ENCODE data around the gene SLC29A1.

DNA sequence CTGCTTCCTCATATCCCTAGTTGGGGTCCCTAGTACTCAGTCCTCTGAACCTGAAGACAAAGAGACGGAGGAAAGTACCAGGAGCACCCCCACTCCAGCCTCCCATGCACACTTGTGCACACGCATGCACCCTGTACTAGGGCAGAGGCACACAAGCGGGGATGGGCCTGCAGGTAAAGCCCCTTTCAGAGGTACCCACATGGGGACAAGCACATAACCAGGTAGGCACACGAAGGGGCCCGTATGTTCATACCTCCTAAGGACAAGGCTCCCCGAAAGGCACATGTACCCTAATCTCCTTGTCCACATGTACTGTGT is 48.0 kb downstream of the SLC29A1 start:
- TF ChIP-seq, protein P1, sequence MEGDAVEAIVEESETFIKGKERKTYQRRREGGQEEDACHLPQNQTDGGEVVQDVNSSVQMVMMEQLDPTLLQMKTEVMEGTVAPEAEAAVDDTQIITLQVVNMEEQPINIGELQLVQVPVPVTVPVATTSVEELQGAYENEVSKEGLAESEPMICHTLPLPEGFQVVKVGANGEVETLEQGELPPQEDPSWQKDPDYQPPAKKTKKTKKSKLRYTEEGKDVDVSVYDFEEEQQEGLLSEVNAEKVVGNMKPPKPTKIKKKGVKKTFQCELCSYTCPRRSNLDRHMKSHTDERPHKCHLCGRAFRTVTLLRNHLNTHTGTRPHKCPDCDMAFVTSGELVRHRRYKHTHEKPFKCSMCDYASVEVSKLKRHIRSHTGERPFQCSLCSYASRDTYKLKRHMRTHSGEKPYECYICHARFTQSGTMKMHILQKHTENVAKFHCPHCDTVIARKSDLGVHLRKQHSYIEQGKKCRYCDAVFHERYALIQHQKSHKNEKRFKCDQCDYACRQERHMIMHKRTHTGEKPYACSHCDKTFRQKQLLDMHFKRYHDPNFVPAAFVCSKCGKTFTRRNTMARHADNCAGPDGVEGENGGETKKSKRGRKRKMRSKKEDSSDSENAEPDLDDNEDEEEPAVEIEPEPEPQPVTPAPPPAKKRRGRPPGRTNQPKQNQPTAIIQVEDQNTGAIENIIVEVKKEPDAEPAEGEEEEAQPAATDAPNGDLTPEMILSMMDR (conservative IDR thresholded peaks at IDR 0.05; ENCODE audit: low read depth, low read length), result no peak
- no peak for TF ChIP-seq EZH2 (IDR thresholded peaks at IDR 0.05; ENCODE audit: borderline replicate concordance, low read depth, low read length, poor library complexity, severe bottlenecking)

Data from A673 (cell line).